Measurements from ENCODE around the gene GALNT2.

GALNT2 gene

GRCh38 chr1:230291731-230292620, 224.9 kb downstream of the GALNT2 start:
- no peak overlapping the region for H3K4me3 ChIP-seq (ENCODE audit: low read length)
- TF ChIP-seq ZNF274 (IDR thresholded peaks at IDR 0.05; ENCODE audit: low read depth, low read length), result no peak

GRCh38 chr1:230292689-230293389, 225.8 kb downstream of the GALNT2 start:
- no peak overlapping the region for H3K4me3 ChIP-seq (ENCODE audit: low read length)
- TF ChIP-seq ZNF274 (IDR thresholded peaks at IDR 0.05; ENCODE audit: low read depth, low read length), result no peak

DNA sequence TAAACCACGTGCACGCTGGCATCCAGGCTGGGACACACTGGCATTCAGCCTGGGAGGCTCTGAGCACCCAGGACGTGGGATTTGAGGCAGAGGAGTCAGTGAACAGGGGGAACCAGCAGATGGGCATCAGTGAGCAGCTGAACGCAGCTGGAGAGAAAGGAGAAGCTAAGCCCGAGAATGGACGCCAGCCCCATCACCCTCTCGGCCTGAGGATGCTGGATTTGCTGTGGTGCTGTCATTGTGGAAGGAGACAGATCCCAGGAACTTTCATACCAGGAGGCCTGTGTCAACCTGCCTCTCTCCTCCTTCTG, 226.3 kb downstream of the GALNT2 start:
- no peak overlapping the region for H3K4me3 ChIP-seq (ENCODE audit: low read length)
- no peak for TF ChIP-seq ZNF274 (IDR thresholded peaks at IDR 0.05; ENCODE audit: low read depth, low read length)

DNA sequence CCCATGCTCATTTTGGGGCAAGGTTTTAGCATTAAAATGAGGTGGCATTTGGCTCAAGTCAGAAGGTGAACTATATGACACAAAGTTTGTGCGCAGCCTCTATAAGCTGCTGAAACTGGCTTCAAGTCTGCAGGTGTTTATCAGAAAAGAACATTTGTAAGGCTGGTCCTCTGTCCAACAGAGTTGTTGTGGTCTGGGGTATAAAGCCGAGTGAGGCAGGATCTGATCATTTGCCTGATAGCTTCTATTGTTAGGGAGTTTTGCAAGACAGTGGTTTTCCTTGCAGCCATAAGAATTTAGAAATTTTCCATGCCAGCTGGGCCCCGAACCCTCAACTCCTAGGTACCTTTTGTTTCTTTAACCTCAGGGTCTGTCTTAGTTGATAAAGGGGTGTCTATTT, 228.3 kb downstream of the GALNT2 start:
- TF ChIP-seq ZNF274 (IDR thresholded peaks at IDR 0.05; ENCODE audit: low read depth, low read length), result no peak
- H3K4me3 ChIP-seq (ENCODE audit: low read length), result no peak overlapping the region

GRCh38 chr1:230299191-230300006, 232.4 kb downstream of the GALNT2 start:
- no peak overlapping the region for H3K4me3 ChIP-seq (ENCODE audit: low read length)
- no peak for TF ChIP-seq ZNF274 (IDR thresholded peaks at IDR 0.05; ENCODE audit: low read depth, low read length)

GRCh38 chr1:230300322-230301301, 233.6 kb downstream of the GALNT2 start:
- H3K4me3 ChIP-seq (ENCODE audit: low read length), result no peak overlapping the region
- no peak for TF ChIP-seq ZNF274 (IDR thresholded peaks at IDR 0.05; ENCODE audit: low read depth, low read length)

- no peak for TF ChIP-seq ZNF274 (IDR thresholded peaks at IDR 0.05; ENCODE audit: low read depth, low read length)
- H3K4me3 ChIP-seq (ENCODE audit: low read length), result no peak overlapping the region
These were observed 234.3 kb downstream of the GALNT2 start for GRCh38 chr1:230301322-230301721.

DNA sequence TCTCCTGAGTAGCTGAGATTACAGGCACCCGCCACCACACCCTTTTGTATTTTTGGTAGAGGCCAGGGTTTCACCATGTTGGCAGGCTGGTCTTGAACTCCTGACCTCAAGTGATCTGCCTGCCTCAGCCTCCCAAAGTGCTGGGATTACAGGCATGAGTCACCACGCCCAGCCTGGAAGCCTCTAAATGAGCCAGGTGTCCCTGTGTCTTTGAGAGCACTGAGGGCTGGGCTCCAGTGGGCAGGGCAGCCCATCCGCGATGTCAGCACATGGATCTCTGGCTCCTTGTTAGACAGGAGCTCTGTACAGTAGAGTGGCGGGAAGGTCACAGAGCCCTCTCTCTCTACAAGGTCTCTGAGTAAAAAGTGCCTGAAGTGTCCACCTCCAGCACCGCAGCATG, 234.8 kb downstream of the GALNT2 start:
- H3K4me3 ChIP-seq (ENCODE audit: low read length), result no peak overlapping the region
- no peak for TF ChIP-seq ZNF274 (IDR thresholded peaks at IDR 0.05; ENCODE audit: low read depth, low read length)

GRCh38 chr1:230303069-230303468, 236.0 kb downstream of the GALNT2 start:
- no peak overlapping the region for H3K4me3 ChIP-seq (ENCODE audit: low read length)
- TF ChIP-seq ZNF274 (IDR thresholded peaks at IDR 0.05; ENCODE audit: low read depth, low read length), result no peak

GRCh38 chr1:230303822-230304221, 236.8 kb downstream of the GALNT2 start:
- H3K4me3 ChIP-seq (ENCODE audit: low read length), result no peak overlapping the region
- no peak for TF ChIP-seq ZNF274 (IDR thresholded peaks at IDR 0.05; ENCODE audit: low read depth, low read length)

DNA sequence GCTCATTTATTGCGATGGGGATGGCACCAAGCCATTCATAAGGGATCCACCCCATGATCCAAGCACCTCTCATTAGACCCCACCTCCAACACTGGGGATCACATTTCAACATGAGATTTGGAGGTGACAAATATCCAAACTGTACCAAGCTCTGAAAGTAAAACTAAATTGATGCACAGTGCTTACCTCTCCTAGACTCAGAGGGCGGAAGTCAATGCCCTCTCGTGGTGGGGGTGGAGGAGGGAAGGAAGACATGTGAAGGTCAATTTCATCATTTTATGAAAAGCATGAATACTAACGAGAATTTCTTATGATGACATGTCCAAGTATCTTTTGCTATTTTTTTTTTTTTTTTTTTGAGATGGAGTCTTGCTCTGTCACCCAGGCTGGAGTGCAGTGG, 239.1 kb downstream of the GALNT2 start:
- TF ChIP-seq ZNF274 (IDR thresholded peaks at IDR 0.05; ENCODE audit: low read depth, low read length), result no peak
- H3K4me3 ChIP-seq (ENCODE audit: low read length), result no peak overlapping the region

- no peak for TF ChIP-seq ZNF274 (IDR thresholded peaks at IDR 0.05; ENCODE audit: low read depth, low read length)
- no peak overlapping the region for H3K4me3 ChIP-seq (ENCODE audit: low read length)
These were observed 240.2 kb downstream of the GALNT2 start for GRCh38 chr1:230307213-230307612.

DNA sequence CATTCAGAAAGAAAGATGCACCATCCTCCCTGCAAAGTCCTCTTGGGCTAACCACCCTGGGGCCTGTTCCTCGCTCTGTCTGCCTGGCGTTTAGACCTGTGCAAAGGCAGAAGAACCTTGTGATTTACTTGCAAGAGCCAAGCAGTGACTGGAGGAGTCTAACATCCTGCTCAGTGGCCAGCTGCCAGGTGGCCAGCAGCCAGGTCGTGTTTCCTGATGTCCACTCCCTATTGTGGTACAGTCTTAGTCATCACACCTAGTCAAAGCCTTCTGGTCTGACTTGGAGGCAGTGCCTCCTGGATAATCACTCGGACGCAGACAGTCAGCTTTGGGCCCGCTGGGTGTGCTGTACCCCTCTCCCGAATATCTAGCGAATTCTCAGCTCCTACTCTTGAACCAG, 241.0 kb downstream of the GALNT2 start:
- TF ChIP-seq ZNF274 (IDR thresholded peaks at IDR 0.05; ENCODE audit: low read depth, low read length), result no peak
- H3K4me3 ChIP-seq (ENCODE audit: low read length), result no peak overlapping the region

Measured in GM08714 (cell line).